ENCODE measurements around the gene PCOLCE2. TPM values are rescaled to one million over a fixed set of nuclear protein-coding genes. Genes with fewer than 3 reads are reported as not detected.

PCOLCE2 gene
- total and polyA plus RNA-seq, 12 donors, result 1.4 to 18.2 (median 4.3) TPM

- Histone ChIP-seq H3K4me1 (replicated peaks in 1 of 2) (no peaks in the 10 kb centered on the region), H3K27me3 (no peaks in the 10 kb centered on the region), H3K4me3 (no peak overlapping the region), H3K9me3 (replicated peaks in 1 of 3) (no peaks in the 10 kb centered on the region), H3K36me3 (replicated peaks in 1 of 2) (no peaks in the 10 kb centered on the region), H3K27ac (no peak overlapping the region)
- TF ChIP-seq POLR2A (IDR thresholded peaks at IDR 0.05), result no peak
- TF ChIP-seq, protein P1, sequence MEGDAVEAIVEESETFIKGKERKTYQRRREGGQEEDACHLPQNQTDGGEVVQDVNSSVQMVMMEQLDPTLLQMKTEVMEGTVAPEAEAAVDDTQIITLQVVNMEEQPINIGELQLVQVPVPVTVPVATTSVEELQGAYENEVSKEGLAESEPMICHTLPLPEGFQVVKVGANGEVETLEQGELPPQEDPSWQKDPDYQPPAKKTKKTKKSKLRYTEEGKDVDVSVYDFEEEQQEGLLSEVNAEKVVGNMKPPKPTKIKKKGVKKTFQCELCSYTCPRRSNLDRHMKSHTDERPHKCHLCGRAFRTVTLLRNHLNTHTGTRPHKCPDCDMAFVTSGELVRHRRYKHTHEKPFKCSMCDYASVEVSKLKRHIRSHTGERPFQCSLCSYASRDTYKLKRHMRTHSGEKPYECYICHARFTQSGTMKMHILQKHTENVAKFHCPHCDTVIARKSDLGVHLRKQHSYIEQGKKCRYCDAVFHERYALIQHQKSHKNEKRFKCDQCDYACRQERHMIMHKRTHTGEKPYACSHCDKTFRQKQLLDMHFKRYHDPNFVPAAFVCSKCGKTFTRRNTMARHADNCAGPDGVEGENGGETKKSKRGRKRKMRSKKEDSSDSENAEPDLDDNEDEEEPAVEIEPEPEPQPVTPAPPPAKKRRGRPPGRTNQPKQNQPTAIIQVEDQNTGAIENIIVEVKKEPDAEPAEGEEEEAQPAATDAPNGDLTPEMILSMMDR (IDR thresholded peaks at IDR 0.05), result no peak
- intact Hi-C loops (cut with DNase I), result no loop called here
- WGBS, 4 donors, result 32 to 56% (median 50%) methylated on average over 1 of the region's 1 CpG
- no peak for DNase-seq
Observed at GRCh38 chr3:142787719-142788118, 101.2 kb downstream of the PCOLCE2 start.

GRCh38 chr3:142785996-142786395 is 102.9 kb downstream of the PCOLCE2 start:
- TF ChIP-seq, protein P1 (IDR thresholded peaks at IDR 0.05), result no peak
- no peak for TF ChIP-seq POLR2A (IDR thresholded peaks at IDR 0.05)
- Histone ChIP-seq H3K4me1 (replicated peaks in 1 of 2) (no peaks in the 10 kb centered on the region), H3K27ac (no peak overlapping the region), H3K36me3 (replicated peaks in 1 of 2) (no peaks in the 10 kb centered on the region), H3K27me3 (no peaks in the 10 kb centered on the region), H3K9me3 (replicated peaks in 1 of 3) (no peaks in the 10 kb centered on the region), H3K4me3 (no peak overlapping the region)
- intact Hi-C loops (cut with DNase I), result no loop called here
- 86 to 93% (median 91%) methylated on average over 4 of the region's 4 CpGs for WGBS, 4 donors
- no peak for DNase-seq

DNA sequence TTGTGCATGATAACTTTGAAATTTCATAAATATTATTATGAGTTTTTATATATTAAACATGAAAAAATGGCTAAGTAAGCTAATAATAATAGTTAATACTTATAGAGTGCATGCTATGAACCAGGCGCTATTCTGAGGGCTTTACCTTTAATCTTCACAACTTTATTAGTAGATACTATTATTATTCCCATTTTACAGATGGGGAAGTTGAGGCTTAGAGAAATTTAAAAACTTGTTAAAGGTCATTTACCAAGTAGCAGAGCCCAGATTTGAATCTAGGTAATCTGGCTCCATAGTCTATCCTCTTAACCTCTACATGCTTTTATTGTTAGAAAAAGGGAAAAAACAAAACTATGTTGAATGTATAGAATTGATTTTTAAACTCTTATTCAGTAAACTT is 104.7 kb downstream of the PCOLCE2 start:
- TF ChIP-seq POLR2A (IDR thresholded peaks at IDR 0.05), result no peak
- TF ChIP-seq, protein P1 (IDR thresholded peaks at IDR 0.05), result no peak
- no peaks in the 10 kb centered on the region for H3K4me1 ChIP-seq (replicated peaks in 1 of 2)
- no peak for DNase-seq
- H3K9me3 ChIP-seq (replicated peaks in 1 of 3), result no peaks in the 10 kb centered on the region
- no peak overlapping the region for H3K4me3 ChIP-seq
- no peak overlapping the region for H3K27ac ChIP-seq
- intact Hi-C loops (cut with DNase I), result no loop called here
- WGBS, 4 donors, result 33 to 55% (median 50%) methylated on average over 1 of the region's 1 CpG
- no peaks in the 10 kb centered on the region for H3K27me3 ChIP-seq
- no peaks in the 10 kb centered on the region for H3K36me3 ChIP-seq (replicated peaks in 1 of 2)

GRCh38 chr3:142782616-142783015 is 106.3 kb downstream of the PCOLCE2 start:
- Histone ChIP-seq H3K36me3 (replicated peaks in 1 of 2) (no peaks in the 10 kb centered on the region), H3K9me3 (replicated peaks in 1 of 3) (no peaks in the 10 kb centered on the region), H3K27me3 (no peaks in the 10 kb centered on the region), H3K27ac (no peak overlapping the region), H3K4me3 (no peak overlapping the region), H3K4me1 (replicated peaks in 1 of 2) (no peaks in the 10 kb centered on the region)
- 83 to 100% (median 95%) methylated on average over 1 to 2 of the region's 2 CpGs for WGBS, 4 donors
- intact Hi-C loops (cut with DNase I), result no loop called here
- DNase-seq, result no peak
- TF ChIP-seq, protein P1 (IDR thresholded peaks at IDR 0.05), result no peak
- no peak for TF ChIP-seq POLR2A (IDR thresholded peaks at IDR 0.05)

Data from adrenal gland (tissue), 12 donors.